ENCODE data around the gene DOCK11.
"Not testable (repeated sequence)": the region's sequence is repeated elsewhere in the genome, so short reads cannot be mapped to it uniquely, and the experiment has no call there.

DOCK11 gene

GRCh38 chrX:118698516-118699170 is 203.0 kb downstream of the DOCK11 start:
- no peak for TF ChIP-seq CTCF (IDR thresholded peaks at IDR 0.05; ENCODE audit: control insufficient read depth, extremely low read depth, insufficient read depth)
- no peak for DNase-seq (ENCODE audit: low read depth)
- H3K4me3 ChIP-seq (ENCODE audit: low read depth, low read length), result no peak overlapping the region

- DNase-seq (ENCODE audit: low read depth), result no peak
- no peak for TF ChIP-seq CTCF (IDR thresholded peaks at IDR 0.05; ENCODE audit: control insufficient read depth, extremely low read depth, insufficient read depth)
These were observed 207.1 kb downstream of the DOCK11 start for GRCh38 chrX:118702741-118703140.

GRCh38 chrX:118706681-118707080 is 211.1 kb downstream of the DOCK11 start:
- DNase-seq (ENCODE audit: low read depth), result no peak
- TF ChIP-seq CTCF (IDR thresholded peaks at IDR 0.05; ENCODE audit: control insufficient read depth, extremely low read depth, insufficient read depth), result no peak
- H3K4me3 ChIP-seq (ENCODE audit: low read depth, low read length), result no peak overlapping the region

More at GRCh38 chrX:118702741-118703140, 207.1 kb downstream of the DOCK11 start:
- H3K4me3 ChIP-seq (ENCODE audit: low read depth, low read length), result no peak overlapping the region

GRCh38 chrX:118714521-118714920 is 218.9 kb downstream of the DOCK11 start:
- TF ChIP-seq CTCF (IDR thresholded peaks at IDR 0.05; ENCODE audit: control insufficient read depth, extremely low read depth, insufficient read depth), result no peak
- H3K4me3 ChIP-seq (ENCODE audit: low read depth, low read length), result no peak overlapping the region
- DNase-seq (ENCODE audit: low read depth), result no peak

GRCh38 chrX:118715917-118716316 is 220.3 kb downstream of the DOCK11 start:
- not testable (repeated sequence) for H3K4me3 ChIP-seq (ENCODE audit: low read depth, low read length); DNase-seq (ENCODE audit: low read depth)

- not testable (repeated sequence) for DNase-seq (ENCODE audit: low read depth)
These were observed 221.2 kb downstream of the DOCK11 start for GRCh38 chrX:118716833-118717232.

GRCh38 chrX:118717678-118718391 is 222.2 kb downstream of the DOCK11 start:
- TF ChIP-seq CTCF (IDR thresholded peaks at IDR 0.05; ENCODE audit: control insufficient read depth, extremely low read depth, insufficient read depth), result no peak
- DNase-seq (ENCODE audit: low read depth), result no peak
- H3K4me3 ChIP-seq (ENCODE audit: low read depth, low read length), result no peak overlapping the region

More at GRCh38 chrX:118716833-118717232, 221.2 kb downstream of the DOCK11 start:
- not testable (repeated sequence) for H3K4me3 ChIP-seq (ENCODE audit: low read depth, low read length)

- no peak for DNase-seq (ENCODE audit: low read depth)
- no peak overlapping the region for H3K4me3 ChIP-seq (ENCODE audit: low read depth, low read length)
These were observed 223.1 kb downstream of the DOCK11 start for GRCh38 chrX:118718737-118719136.

More at GRCh38 chrX:118718737-118719136, 223.1 kb downstream of the DOCK11 start:
- no peak for TF ChIP-seq CTCF (IDR thresholded peaks at IDR 0.05; ENCODE audit: control insufficient read depth, extremely low read depth, insufficient read depth)

All from LNCaP clone FGC (cell line).